Ureter (tissue), 1 donor: ENCODE results near the gene GABRR3. TPM values are rescaled to one million over a fixed set of nuclear protein-coding genes. Genes with fewer than 3 reads are reported as not detected.

Experiments used
- DNase-seq: peaks from one replicate; pipeline ENCODE4 v3.0.0-alpha.2; 2020; ENCODE audit warnings: low spot score
- total RNA-seq: library from RNA; stranded (reverse); gene quantifications from one replicate; pipeline ENCODE4 v1.2.4, GENCODE V29; 2023
- donor health status: DM: yes; HTN: yes; CAD: no.

The GABRR3 gene
- total RNA-seq, 1 donor from 2014 or later, result 0.10 TPM

GRCh38 chr3:97957617-97958311 lies 77.4 kb downstream of the GABRR3 start:
- no peak for DNase-seq

- no peak for DNase-seq
These were observed 79.1 kb downstream of the GABRR3 start for GRCh38 chr3:97956051-97956450.

GRCh38 chr3:97954228-97954827 lies 80.8 kb downstream of the GABRR3 start:
- DNase-seq, result no peak

GRCh38 chr3:97952872-97953271 lies 82.2 kb downstream of the GABRR3 start:
- no peak for DNase-seq

- DNase-seq, result no peak
These were observed 82.8 kb downstream of the GABRR3 start for GRCh38 chr3:97952280-97952679.

- DNase-seq, result no peak
These were observed 84.8 kb downstream of the GABRR3 start for GRCh38 chr3:97950360-97950759.

- no peak for DNase-seq
These were observed 85.4 kb downstream of the GABRR3 start for GRCh38 chr3:97949743-97950142.

- no peak for DNase-seq
These were observed 86.0 kb downstream of the GABRR3 start for GRCh38 chr3:97949110-97949485.

- DNase-seq, result no peak
These were observed 86.6 kb downstream of the GABRR3 start for GRCh38 chr3:97948351-97949109.

- no peak for DNase-seq
These were observed 92.1 kb downstream of the GABRR3 start for GRCh38 chr3:97942801-97943546.

- DNase-seq, result no peak
These were observed 95.1 kb downstream of the GABRR3 start for GRCh38 chr3:97940034-97940433.

GRCh38 chr3:97939401-97939800 lies 95.7 kb downstream of the GABRR3 start:
- no peak for DNase-seq

GRCh38 chr3:97938444-97938843 lies 96.7 kb downstream of the GABRR3 start:
- DNase-seq, result no peak

GRCh38 chr3:97937205-97937604 lies 97.9 kb downstream of the GABRR3 start:
- no peak for DNase-seq

- DNase-seq, result no peak
These were observed 99.3 kb downstream of the GABRR3 start for GRCh38 chr3:97935842-97936241.

Other genes starting within 250 kb of the GABRR3 start
- gene CRYBG3, start 213.3 kb downstream of the GABRR3 start, total RNA-seq, result 37.7 TPM
- 53.6 TPM for gene RIOX2, start 62.9 kb downstream of the GABRR3 start, total RNA-seq
- gene OR5AC2, start 51.9 kb upstream of the GABRR3 start, total RNA-seq, result not detected
- 0.13 TPM for gene OR5H1, start 95.4 kb upstream of the GABRR3 start, total RNA-seq
- gene OR5H14, start 112.2 kb upstream of the GABRR3 start, total RNA-seq, result not detected
- gene OR5H15, start 131.4 kb upstream of the GABRR3 start, total RNA-seq, result not detected
- not detected for gene OR5H6, start 228.9 kb upstream of the GABRR3 start, total RNA-seq
- not detected for gene OR5H2, start 247.2 kb upstream of the GABRR3 start, total RNA-seq